BLaER1 treated with 17β-estradiol and CSF1 and Interleukin-3, amounts not matched to agents 10 nM and 100 nM (cell line): Measurements from ENCODE around the gene SH3PXD2A.

ENCODE experiments used
- H3K27ac ChIP-seq, 11 experiments: shearing (Covaris generic); formaldehyde crosslinking; 2 replicates each; pipeline ENCODE4 v1.8.1; 2022
- H3K27me3 ChIP-seq, 11 experiments: shearing (Covaris generic); formaldehyde crosslinking; 2 replicates each; pipeline ENCODE4 v1.8.1; 2022
- H3K36me3 ChIP-seq, 11 experiments: shearing (Covaris generic); formaldehyde crosslinking; 2 replicates each; pipeline ENCODE4 v1.8.1; 2022
- H3K4me1 ChIP-seq, 10 experiments: shearing (Covaris generic); formaldehyde crosslinking; 2 replicates each; pipeline ENCODE4 v1.8.1; 2022
- H3K4me2 ChIP-seq, 11 experiments: shearing (Covaris generic); formaldehyde crosslinking; 2 replicates each; pipeline ENCODE4 v1.8.1; 2022
- H3K4me3 ChIP-seq, 10 experiments: shearing (Covaris generic); formaldehyde crosslinking; 2 replicates each; pipeline ENCODE4 v1.8.1; 2022
- H3K9ac ChIP-seq, 11 experiments: shearing (Covaris generic); formaldehyde crosslinking; 2 replicates each; pipeline ENCODE4 v1.8.1; 2022
- H3K9me3 ChIP-seq, 11 experiments: shearing (Covaris generic); formaldehyde crosslinking; replicated peaks in 1 of 11; 2 replicates each; pipeline ENCODE4 v1.8.1; 2022
- H4K20me1 ChIP-seq, 11 experiments: shearing (Covaris generic); formaldehyde crosslinking; 2 replicates each; pipeline ENCODE4 v1.8.1; 2022
- Cebpa-rat ChIP-seq, 11 experiments: shearing (Covaris generic); IDR thresholded peaks; 2 replicates each; pipeline ENCODE4 v1.8.1; 2022

SH3PXD2A gene

DNA sequence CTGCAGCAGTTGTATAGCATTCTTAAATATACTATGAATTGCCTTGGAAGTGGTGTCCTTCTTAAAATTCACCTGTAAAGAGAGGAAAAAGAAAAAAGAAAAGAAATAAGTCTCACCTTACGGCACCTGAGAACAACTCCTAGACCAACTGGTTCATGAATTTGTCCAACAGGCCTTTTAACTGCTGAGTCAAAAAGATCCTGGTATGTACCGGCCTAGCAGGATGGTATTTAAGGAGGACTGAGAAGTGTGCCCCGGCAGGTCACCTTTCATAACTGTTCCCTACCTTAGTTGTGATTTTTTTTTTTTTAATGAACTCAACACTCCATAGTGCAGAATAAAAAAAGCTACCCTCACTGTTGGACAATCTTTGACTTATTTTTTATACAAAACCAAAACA lies 36.8 kb upstream of the SH3PXD2A start:
- Histone ChIP-seq H3K27me3 (no peaks in the 10 kb centered on the region), H3K9me3 (no peaks in the 10 kb centered on the region), H3K4me1 (peaks cover 12 to 49% (median 33%) of the 10 kb centered on the region in 10 experiments; a peak in 19 of 20 replicates), H4K20me1 (no peaks in the 10 kb centered on the region), H3K27ac (no peak overlapping the region), H3K36me3 (peaks cover 6 to 54% (median 33%) of the 10 kb centered on the region in 11 experiments; a peak in 19 of 22 replicates), H3K9ac (no peak overlapping the region), H3K4me2 (no peak overlapping the region), H3K4me3 (no peak overlapping the region)
- TF ChIP-seq Cebpa-rat (IDR thresholded peaks at IDR 0.05) = no peak

DNA sequence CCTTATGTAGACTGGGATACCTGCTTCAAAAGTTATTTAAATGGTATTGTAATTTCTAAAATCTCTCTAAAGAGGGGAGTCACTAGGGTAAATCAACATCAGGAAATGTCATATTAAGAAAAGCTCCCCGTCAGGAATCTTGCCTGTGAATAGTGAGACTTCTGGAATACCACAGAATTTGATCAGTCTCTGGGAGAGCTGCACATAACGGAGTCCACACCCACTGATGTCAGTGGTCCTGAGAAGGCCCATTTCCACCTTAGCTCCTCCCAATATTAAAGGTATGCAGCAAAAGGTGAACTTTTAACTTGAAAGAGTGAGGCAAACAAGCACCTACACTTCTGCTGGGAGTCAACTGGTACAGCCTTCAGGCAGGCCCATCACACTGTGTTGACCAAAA lies 35.3 kb upstream of the SH3PXD2A start:
- Histone ChIP-seq H3K4me1 (peaks cover 11 to 37% (median 26%) of the 10 kb centered on the region in 10 experiments; a peak in 19 of 20 replicates), H3K9ac (peak overlapping the region in 1 of 11 experiments; percentile 6; a peak in 1 of 22 replicates), H4K20me1 (no peaks in the 10 kb centered on the region), H3K4me2 (peak overlapping the region in 5 of 11 experiments; percentile 14 to 60 (median 38); a peak in 9 of 22 replicates), H3K27ac (peak overlapping the region in 3 of 11 experiments; percentile 4 to 52 (median 12); a peak in 3 of 22 replicates), H3K4me3 (no peak overlapping the region), H3K27me3 (no peaks in the 10 kb centered on the region), H3K9me3 (no peaks in the 10 kb centered on the region), H3K36me3 (peaks cover 4 to 47% (median 26%) of the 10 kb centered on the region in 11 experiments; a peak in 15 of 22 replicates)
- no peak for TF ChIP-seq Cebpa-rat (IDR thresholded peaks at IDR 0.05)

DNA sequence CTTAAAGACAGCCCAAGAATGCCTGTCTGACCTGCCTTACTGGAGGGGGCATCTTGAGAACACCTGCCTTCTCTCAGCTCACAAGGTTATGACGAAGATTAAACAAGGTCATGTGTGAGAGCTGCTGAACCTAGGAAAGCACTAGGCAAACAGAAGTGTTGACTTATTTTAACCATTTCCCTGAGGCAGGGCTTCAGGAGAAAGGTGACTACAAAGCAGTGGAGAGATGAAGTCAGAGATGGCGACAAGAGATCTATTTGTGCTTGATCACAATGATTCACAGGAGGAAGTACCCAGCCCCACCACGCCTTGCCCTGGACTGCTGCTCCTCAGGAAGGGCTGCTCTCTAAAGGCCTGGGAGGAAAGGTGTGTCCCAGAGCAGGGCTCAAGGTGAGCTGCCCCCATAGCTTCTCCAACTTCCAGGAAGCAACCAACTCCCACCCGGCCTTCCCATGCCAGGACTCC lies 34.9 kb upstream of the SH3PXD2A start:
- Histone ChIP-seq H4K20me1 (no peaks in the 10 kb centered on the region), H3K4me1 (peaks cover 7 to 37% (median 26%) of the 10 kb centered on the region in 10 experiments; a peak in 19 of 20 replicates), H3K9me3 (no peaks in the 10 kb centered on the region), H3K4me3 (no peak overlapping the region), H3K36me3 (peaks cover 4 to 47% (median 26%) of the 10 kb centered on the region in 11 experiments; a peak in 15 of 22 replicates), H3K9ac (peak overlapping the region in 1 of 11 experiments; percentile 6; a peak in 1 of 22 replicates), H3K27me3 (no peaks in the 10 kb centered on the region), H3K27ac (peak overlapping the region in 3 of 11 experiments; percentile 4 to 52 (median 12); a peak in 5 of 22 replicates), H3K4me2 (peak overlapping the region in 5 of 11 experiments; percentile 14 to 60 (median 38); a peak in 9 of 22 replicates)
- TF ChIP-seq Cebpa-rat (IDR thresholded peaks at IDR 0.05) = no peak

DNA sequence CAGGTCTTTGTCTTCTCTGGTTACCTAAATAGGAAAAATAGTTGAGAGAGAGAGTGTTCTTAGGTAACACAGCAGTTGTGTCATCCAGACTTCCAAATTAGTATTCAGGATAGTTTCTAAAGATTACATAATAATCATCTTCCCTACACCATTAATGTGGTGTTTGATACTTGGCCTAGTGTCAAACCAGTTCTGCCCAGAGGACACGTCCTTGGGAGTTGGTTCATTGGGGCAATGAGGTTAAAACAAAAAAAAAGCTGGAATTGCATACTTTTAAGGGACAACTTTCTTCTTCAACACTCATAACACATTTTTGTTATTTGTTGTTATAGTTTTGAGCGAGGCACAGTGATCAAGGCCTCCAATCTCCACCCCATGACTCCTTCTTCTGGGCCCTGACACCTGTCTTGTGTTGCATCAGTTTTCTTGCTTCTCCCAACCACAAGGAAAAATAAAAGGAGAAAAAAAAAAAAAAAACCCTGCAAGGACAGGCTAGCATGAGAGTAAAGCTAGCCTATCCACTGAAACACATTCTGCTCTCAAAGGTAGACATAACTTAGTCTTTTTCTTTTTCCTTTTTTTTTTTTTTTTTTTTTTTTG lies 33.8 kb upstream of the SH3PXD2A start:
- peaks cover 11 to 36% (median 23%) of the 10 kb centered on the region in 10 experiments for H3K4me1 ChIP-seq
- TF ChIP-seq Cebpa-rat (IDR thresholded peaks at IDR 0.05) = no peak
- H3K27ac ChIP-seq = no peak overlapping the region
- no peaks in the 10 kb centered on the region for H3K9me3 ChIP-seq
- H3K4me3 ChIP-seq = no peak overlapping the region
- H3K4me2 ChIP-seq = no peak overlapping the region
- no peaks in the 10 kb centered on the region for H3K27me3 ChIP-seq
- no peak overlapping the region for H3K9ac ChIP-seq
- H4K20me1 ChIP-seq = no peaks in the 10 kb centered on the region; a peak in 1 of 22 replicates
- H3K36me3 ChIP-seq = peaks cover 4 to 47% (median 26%) of the 10 kb centered on the region in 11 experiments; a peak in 15 of 22 replicates

DNA sequence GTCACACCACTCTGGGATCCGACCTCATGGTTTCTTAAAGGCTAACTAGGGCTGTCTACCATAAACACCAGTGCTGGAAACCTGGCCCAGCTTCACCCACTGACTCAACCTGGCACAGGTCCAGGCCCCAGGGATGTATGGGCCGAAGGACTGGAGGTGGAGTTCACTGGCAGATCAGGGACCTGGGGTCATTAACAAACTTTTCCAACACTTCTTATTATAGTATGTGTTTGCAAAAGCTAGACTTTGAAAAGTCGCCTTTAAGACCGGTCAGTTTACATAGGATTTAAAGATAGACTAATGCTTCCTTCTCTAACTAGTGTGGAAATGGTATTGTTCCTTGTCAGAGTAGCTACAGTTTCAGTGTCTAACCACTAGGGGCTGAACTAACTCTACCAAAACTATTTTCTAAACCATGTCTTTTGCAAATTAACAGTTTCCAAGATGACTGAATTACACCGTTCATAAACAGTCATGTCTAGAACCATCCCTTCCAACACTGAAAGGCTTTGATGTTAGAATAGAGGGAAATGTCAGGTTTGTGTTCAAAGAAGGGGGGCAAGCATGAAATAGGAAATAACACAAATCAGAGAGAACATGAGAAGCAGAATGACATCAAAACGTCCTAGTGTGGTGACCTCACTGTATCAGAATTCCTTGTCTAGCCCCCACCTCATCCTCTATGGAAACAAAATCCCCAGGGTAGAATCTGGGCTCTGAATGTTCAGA lies 32.9 kb upstream of the SH3PXD2A start:
- Histone ChIP-seq H3K9ac (no peak overlapping the region), H3K4me2 (no peak overlapping the region), H3K4me1 (peaks cover 6 to 27% (median 20%) of the 10 kb centered on the region in 10 experiments), H4K20me1 (no peaks in the 10 kb centered on the region; a peak in 1 of 22 replicates), H3K9me3 (no peaks in the 10 kb centered on the region), H3K27me3 (no peaks in the 10 kb centered on the region), H3K36me3 (peaks cover 4 to 47% (median 26%) of the 10 kb centered on the region in 11 experiments; a peak in 15 of 22 replicates), H3K27ac (no peak overlapping the region), H3K4me3 (no peak overlapping the region)
- TF ChIP-seq Cebpa-rat (IDR thresholded peaks at IDR 0.05) = no peak

DNA sequence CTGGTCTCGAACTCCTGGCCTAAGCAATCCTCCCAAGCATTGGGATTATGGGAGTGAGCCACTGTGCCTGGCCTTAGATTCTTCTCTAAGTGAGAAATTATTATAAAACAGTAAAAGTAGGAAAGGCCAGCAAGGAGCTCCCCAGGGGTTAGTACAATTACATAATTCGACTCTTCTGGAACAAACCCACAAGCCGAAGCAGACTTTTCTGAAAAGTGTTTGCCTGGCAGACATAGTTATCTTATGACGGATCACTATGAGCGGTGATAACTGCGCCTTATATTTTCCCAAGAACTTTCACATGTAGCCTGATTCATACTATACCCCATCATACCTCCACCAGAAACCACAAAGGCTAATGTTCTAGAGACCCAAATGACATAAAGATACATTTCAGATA lies 30.2 kb upstream of the SH3PXD2A start:
- Histone ChIP-seq H4K20me1 (no peaks in the 10 kb centered on the region; a peak in 1 of 22 replicates), H3K9me3 (no peaks in the 10 kb centered on the region), H3K9ac (0 out of 22 replicates have a peak overlapping the region, but pooled peaks of 1 of the 11 experiments have one; percentile 29), H3K27me3 (no peaks in the 10 kb centered on the region), H3K4me3 (no peak overlapping the region), H3K4me1 (peaks cover 6 to 25% (median 19%) of the 10 kb centered on the region in 10 experiments), H3K4me2 (peak overlapping the region in 5 of 11 experiments; percentile 40 to 67 (median 59); a peak in 5 of 22 replicates), H3K36me3 (peaks cover 25 to 50% (median 37%) of the 10 kb centered on the region in 11 experiments; a peak in 20 of 22 replicates), H3K27ac (no peak overlapping the region)
- no peak for TF ChIP-seq Cebpa-rat (IDR thresholded peaks at IDR 0.05)

DNA sequence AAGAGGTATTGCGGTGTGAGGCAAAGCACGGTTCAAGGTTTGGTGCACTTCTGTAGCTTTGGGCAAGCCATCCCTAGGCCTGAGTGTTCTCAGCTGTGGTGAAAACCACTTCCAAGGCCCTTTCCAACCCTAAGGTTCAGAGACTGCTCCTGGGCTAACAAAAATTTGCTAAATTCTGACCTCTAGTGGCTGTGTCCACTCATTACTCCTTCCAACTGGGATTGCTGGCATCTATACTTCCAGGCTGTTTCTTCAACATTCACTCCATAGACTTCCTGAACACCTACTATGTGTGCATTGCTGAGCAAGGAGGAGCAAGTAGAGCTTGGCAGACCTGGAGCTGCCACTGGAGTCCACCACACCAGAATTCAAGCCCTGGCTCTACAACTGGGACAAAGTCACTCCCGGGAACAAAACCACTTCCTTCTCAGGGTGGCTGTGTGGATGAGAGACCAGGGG lies 29.3 kb upstream of the SH3PXD2A start:
- no peak for TF ChIP-seq Cebpa-rat (IDR thresholded peaks at IDR 0.05)
- peaks cover 6 to 16% (median 12%) of the 10 kb centered on the region in 10 experiments for H3K4me1 ChIP-seq
- peak overlapping the region in 2 of 11 experiments; percentile 4 to 30; a peak in 1 of 22 replicates for H3K27ac ChIP-seq
- H3K9me3 ChIP-seq = no peaks in the 10 kb centered on the region
- no peak overlapping the region for H3K4me3 ChIP-seq
- H3K9ac ChIP-seq = peak overlapping the region in 4 of 11 experiments; percentile 4 to 39 (median 20); a peak in 4 of 22 replicates
- no peaks in the 10 kb centered on the region for H3K27me3 ChIP-seq
- H4K20me1 ChIP-seq = no peaks in the 10 kb centered on the region; a peak in 1 of 22 replicates
- peak overlapping the region; percentile 28 to 67 (median 54); a peak in 21 of 22 replicates for H3K4me2 ChIP-seq
- peaks cover 27 to 59% (median 42%) of the 10 kb centered on the region in 11 experiments; a peak in 20 of 22 replicates for H3K36me3 ChIP-seq

DNA sequence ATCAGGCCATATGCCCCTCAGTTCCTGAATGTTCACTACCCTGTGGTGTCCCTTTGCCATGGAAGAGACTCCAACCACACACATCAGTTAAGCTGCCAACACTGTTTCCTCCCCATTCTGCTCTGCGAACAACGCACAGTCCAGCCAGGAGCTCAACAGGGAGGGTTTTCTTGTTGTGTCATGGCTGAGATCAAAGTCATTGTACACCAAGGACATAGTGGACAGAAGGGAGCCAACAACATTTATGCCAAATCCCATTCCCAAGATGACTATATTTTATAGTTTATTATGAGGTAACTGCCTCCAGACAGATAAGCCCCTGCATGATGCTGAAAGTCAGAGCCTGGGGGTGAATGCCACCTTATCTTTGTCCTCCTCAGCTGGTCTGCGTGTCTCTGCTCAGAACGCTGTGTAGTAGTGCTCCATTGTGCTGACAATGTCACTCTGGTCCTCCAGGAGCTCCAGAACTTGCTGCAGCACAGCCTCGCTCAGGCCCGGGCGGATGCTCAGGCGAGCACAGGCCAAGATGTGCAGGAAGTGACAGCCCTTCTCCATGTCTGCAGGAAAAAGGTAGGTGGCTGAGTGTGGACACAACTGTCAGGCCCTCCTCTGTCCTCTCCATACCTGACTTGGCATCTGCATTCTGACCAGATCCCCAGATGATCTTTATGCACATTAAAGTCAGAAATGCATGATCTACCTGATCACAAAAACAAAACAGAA lies 27.1 kb upstream of the SH3PXD2A start:
- Histone ChIP-seq H3K27ac (no peak overlapping the region), H3K9ac (no peak overlapping the region)

More for the DNA sequence above, 27.1 kb upstream of the SH3PXD2A start:
- Histone ChIP-seq H3K9me3 (no peaks in the 10 kb centered on the region), H3K4me1 (peaks cover 6 to 14% (median 12%) of the 10 kb centered on the region in 10 experiments), H3K4me2 (no peak overlapping the region), H3K4me3 (no peak overlapping the region), H3K27me3 (no peaks in the 10 kb centered on the region), H3K36me3 (peaks cover 32 to 68% (median 56%) of the 10 kb centered on the region in 11 experiments; a peak in 20 of 22 replicates), H4K20me1 (no peaks in the 10 kb centered on the region; a peak in 1 of 22 replicates)
- TF ChIP-seq Cebpa-rat (IDR thresholded peaks at IDR 0.05) = no peak
